K562 (cell line): ENCODE measurements around the gene SLC26A6. TPM values are rescaled to one million over a fixed set of nuclear protein-coding genes. Genes with fewer than 3 reads are reported as not detected.

Experiments
- ATAC-seq: fragments of 200-7000 bp; cut with Tn5 transposase; 3 replicates; pipeline ENCODE4 v1.9.1; 2020; ENCODE audit warnings: moderate library complexity
- BruUV-seq: library from RNA; stranded (reverse); fragments of 400-500 nt; replicated peaks from 2 replicates; lab custom pipeline; 2021; lab: Mats Ljungman, UMichigan
- CTCF ChIA-PET: fragments of 300-600 bp; formaldehyde crosslinking; extraction: SDS; loops from one replicate; lab custom pipeline; 2021; ENCODE audit warnings: low intra/inter-chr PET ratio; lab: Yijun Ruan, JAX
- POLR2A ChIA-PET: fragments of 300-600, 350-650 bp; sonication (Branson Sonifier 250); formaldehyde crosslinking; extraction: SDS; loops from one replicate; lab custom pipeline; 2021; ENCODE audit warnings: antibody characterized with exemption, inconsistent platforms; lab: Yijun Ruan, JAX
- DNase-seq, 4 experiments: peaks; one replicate each; pipeline versions ENCODE4 v3.0.0 to v3.0.0-alpha.2; 2011 to 2018; ENCODE audit warnings: low spot score in 3 of 4, mixed read lengths in 3 of 4; ENCODE audit errors: extremely low read depth in 1 of 4
- FAIRE-seq: peaks from 2 replicates; lab custom pipeline; 2011; peaks lifted over from hg19 to GRCh38; lab: Jason Lieb, UNC
- H2AFZ ChIP-seq: 2 replicates; pipeline ENCODE4 v1.6.0; 2011; ENCODE audit warnings: low read depth, low read length, control low read depth, inconsistent platforms
- H3K27ac ChIP-seq: fragments of 200-600 bp; 3 replicates; pipeline ENCODE4 v1.8.0; 2011; ENCODE audit warnings: low read depth, mild to moderate bottlenecking, control low read depth, inconsistent platforms, low read length, moderate library complexity, mixed read lengths; ENCODE audit errors: extremely low read depth
- H3K27me3 ChIP-seq, 2 experiments: fragments of 300-600 bp in 1 of 2; 2 replicates in 1 of 2; 3 replicates in 1 of 2; pipeline versions ENCODE4 v1.6.0 to v1.8.0; 2011; ENCODE audit warnings: inconsistent platforms in 2 of 2, low read length in 2 of 2, mild to moderate bottlenecking in 1 of 2, mixed read lengths in 1 of 2, moderate library complexity in 1 of 2; ENCODE audit not compliant: control insufficient read depth in 2 of 2, insufficient read depth in 2 of 2
- H3K36me3 ChIP-seq: fragments of 300-600 bp; 3 replicates; pipeline ENCODE4 v1.8.0; 2011; ENCODE audit warnings: mild to moderate bottlenecking, low read length, inconsistent platforms; ENCODE audit not compliant: control insufficient read depth, insufficient read depth
- H3K4me1 ChIP-seq, 2 experiments: fragments of 200-600 bp in 1 of 2; replicated peaks in 1 of 2; 2 replicates in 1 of 2; 3 replicates in 1 of 2; pipeline versions ENCODE4 v1.5.1 to v1.8.0; 2011; ENCODE audit warnings: inconsistent platforms in 2 of 2, low read length in 2 of 2, mild to moderate bottlenecking in 1 of 2, mixed read lengths in 1 of 2, moderate library complexity in 1 of 2; ENCODE audit not compliant: control insufficient read depth in 2 of 2, insufficient read depth in 2 of 2
- H3K4me2 ChIP-seq: 2 replicates; pipeline ENCODE4 v1.6.1; 2011; ENCODE audit warnings: low read length, control low read depth, inconsistent platforms, mixed read lengths; ENCODE audit not compliant: insufficient read depth
- H3K4me3 ChIP-seq: fragments of 200-600 bp; sonication (generic), shearing (Covaris generic); 2 replicates; pipeline ENCODE4 v1.5.1; 2016; ENCODE audit warnings: control low read depth, inconsistent platforms
- H3K79me2 ChIP-seq: fragments of 200-600 bp; 3 replicates; pipeline ENCODE4 v1.8.0; 2011; ENCODE audit warnings: low read length, inconsistent platforms; ENCODE audit not compliant: control insufficient read depth, insufficient read depth
- H3K9ac ChIP-seq, 2 experiments: 2 replicates each; pipeline versions ENCODE4 v1.6.0 to v1.6.1; 2011; ENCODE audit warnings: low read depth in 2 of 2, low read length in 2 of 2, control low read depth in 1 of 2, inconsistent platforms in 1 of 2, mild to moderate bottlenecking in 1 of 2, mixed read lengths in 1 of 2; ENCODE audit not compliant: insufficient read depth in 1 of 2
- H3K9me1 ChIP-seq: one replicate; pipeline ENCODE4 v1.6.0; 2011; ENCODE audit warnings: inconsistent platforms, mild to moderate bottlenecking, low read length, moderate library complexity; ENCODE audit not compliant: control insufficient read depth, insufficient read depth
- H3K9me3 ChIP-seq: replicated peaks from 2 replicates; pipeline ENCODE4 v1.5.1; 2011; ENCODE audit warnings: low read depth, low read length, inconsistent platforms; ENCODE audit not compliant: control insufficient read depth, insufficient read depth
- H4K20me1 ChIP-seq: replicated peaks from 2 replicates; pipeline ENCODE4 v1.6.1; 2011; ENCODE audit warnings: low read length, inconsistent platforms, mixed read lengths; ENCODE audit not compliant: control insufficient read depth, insufficient read depth
- BACH1 ChIP-seq: fragments of 200-800 bp; sonication (Bioruptor generic); IDR thresholded peaks from 2 replicates; pipeline ENCODE4 v1.6.1; 2016; ENCODE audit warnings: missing genetic modification characterization, missing compliant biosample characterization
- CBX5 ChIP-seq: IDR thresholded peaks from 2 replicates; pipeline ENCODE4 v1.6.1; 2014; ENCODE audit warnings: low read depth, borderline replicate concordance
- FOS ChIP-seq: IDR thresholded peaks from 3 replicates; pipeline ENCODE4 v1.6.1; 2011; ENCODE audit not compliant: insufficient read length; ENCODE audit errors: extremely low read depth
- KLF1 ChIP-seq: fragments of 450-650 bp; IDR thresholded peaks from 2 replicates; pipeline ENCODE4 v1.6.1; 2016; ENCODE audit warnings: missing genetic modification characterization, missing compliant biosample characterization
- NCOA2 ChIP-seq, 2 experiments: fragments of 450-650 bp; IDR thresholded peaks; 2 replicates each; pipeline ENCODE4 v1.6.1; 2018; ENCODE audit warnings: mild to moderate bottlenecking in 2 of 2, moderate library complexity in 1 of 2; ENCODE audit not compliant: partially characterized antibody in 2 of 2
- OTX1 ChIP-seq: fragments of 450-650 bp; formaldehyde crosslinking; IDR thresholded peaks from 2 replicates; pipeline ENCODE4 v1.4.0; 2022; ENCODE audit warnings: mild to moderate bottlenecking
- PHF8 ChIP-seq: fragments of 200-600 bp; sonication (generic); IDR thresholded peaks from 2 replicates; pipeline ENCODE4 v1.6.1; 2012; ENCODE audit warnings: mixed run types, mild to moderate bottlenecking, inconsistent platforms, low read length, moderate library complexity, borderline replicate concordance
- PPARD ChIP-seq: fragments of 250-450 bp; sonication (Bioruptor Pico); IDR thresholded peaks from 2 replicates; pipeline ENCODE4 v1.8.0; 2022; ENCODE audit warnings: inconsistent platforms, mild to moderate bottlenecking, moderate library complexity
- RBFOX2 ChIP-seq: fragments of 200-400 bp; formaldehyde crosslinking; IDR thresholded peaks from 2 replicates; pipeline ENCODE4 v1.6.1; 2017; ENCODE audit warnings: low read depth, mild to moderate bottlenecking, low read length, moderate library complexity
- WHSC1 ChIP-seq: IDR thresholded peaks from one replicate; pipeline ENCODE4 v1.6.1; 2012; ENCODE audit warnings: low read length, control low read depth, inconsistent platforms
- ZNF263 ChIP-seq: sonication (generic); formaldehyde crosslinking; IDR thresholded peaks from 2 replicates; pipeline ENCODE4 v1.8.0; 2022; ENCODE audit warnings: mild to moderate bottlenecking, missing genetic modification reagents, borderline replicate concordance
- ZNF277 ChIP-seq: fragments of 250-450 bp; sonication (Bioruptor Pico); IDR thresholded peaks from 2 replicates; pipeline ENCODE4 v1.8.0; 2022; ENCODE audit warnings: inconsistent platforms, mild to moderate bottlenecking, moderate library complexity, borderline replicate concordance
- ZNF57 ChIP-seq: fragments of 450-650 bp; formaldehyde crosslinking; IDR thresholded peaks from 2 replicates; pipeline ENCODE4 v1.4.0; 2020; ENCODE audit warnings: mild to moderate bottlenecking, moderate library complexity
- ZNF586 ChIP-seq: fragments of 450-650 bp; formaldehyde crosslinking; conservative IDR thresholded peaks from 2 replicates; pipeline ENCODE4 v1.4.0; 2020; ENCODE audit warnings: mild to moderate bottlenecking, moderate library complexity
- ZSCAN32 ChIP-seq: fragments of 450-650 bp; formaldehyde crosslinking; IDR thresholded peaks from 2 replicates; pipeline ENCODE4 v1.4.0; 2020; ENCODE audit warnings: mild to moderate bottlenecking, moderate library complexity
- WGBS: fragments of 100-300 bp; shearing (Covaris generic); methylation state at CpG from one replicate; pipeline ENCODE4 v1.1.6; 2016; ENCODE audit warnings: low coverage, mixed read lengths; ENCODE audit not compliant: insufficient coverage; ENCODE audit errors: missing lambda C conversion rate; 5-methylcytosine and 5-hydroxymethylcytosine counted together
- in situ Hi-C: fragments of 300-500 bp; cut with MboI; formaldehyde crosslinking; loops from 4 replicates; pipeline ENCODE4 v1.15.0; 2018; ENCODE audit warnings: inconsistent platforms, mixed read lengths
- intact Hi-C: fragments of 100-400 bp; cut with micrococcal nuclease; formaldehyde crosslinking; loops from 2 replicates; pipeline ENCODE4 v1.14.2; 2022
- polyA plus RNA-seq, 8 experiments: library from polyadenylated mRNA; depleted of rRNA in 4 of 8; stranded (reverse) in 5 of 8; unstranded in 3 of 8; fragments of >200 nt; fragmentation: Nextera tagmentation in 2 of 8; fragmentation: Illumina TruSeq in 1 of 8; extraction: Ambion mirVana in 2 of 8; extraction: Trizol in 1 of 8; gene quantifications; 2 replicates each; pipeline versions ENCODE4 v1.2.1 to v1.2.3, GENCODE V29; 2011 to 2014; ENCODE audit warnings: inconsistent platforms in 1 of 8, missing spikeins in 1 of 8
- total RNA-seq, 7 experiments: library from RNA; depleted of rRNA in 6 of 7; stranded (reverse); fragments of >200 nt in 6 of 7; fragmentation: Illumina TruSeq in 2 of 7; extraction: Trizol in 2 of 7; gene quantifications; 2 replicates each; pipeline versions ENCODE4 v1.2.1 to v1.2.3, GENCODE V29; 2011 to 2021; ENCODE audit warnings: low replicate concordance in 1 of 7
- TF ChIP-seq, protein P1 (sequence below): sonication (generic); formaldehyde crosslinking; IDR thresholded peaks from 2 replicates; pipeline ENCODE4 v1.8.1; 2022; ENCODE audit warnings: missing genetic modification reagents

Gene SLC26A6
- total and polyA plus RNA-seq, 9 of the 15 experiments (the other 6 are each of a cell fraction or from before 2014, with no cell fraction given) = 2.1 to 27.2 (median 14.8) TPM

DNA sequence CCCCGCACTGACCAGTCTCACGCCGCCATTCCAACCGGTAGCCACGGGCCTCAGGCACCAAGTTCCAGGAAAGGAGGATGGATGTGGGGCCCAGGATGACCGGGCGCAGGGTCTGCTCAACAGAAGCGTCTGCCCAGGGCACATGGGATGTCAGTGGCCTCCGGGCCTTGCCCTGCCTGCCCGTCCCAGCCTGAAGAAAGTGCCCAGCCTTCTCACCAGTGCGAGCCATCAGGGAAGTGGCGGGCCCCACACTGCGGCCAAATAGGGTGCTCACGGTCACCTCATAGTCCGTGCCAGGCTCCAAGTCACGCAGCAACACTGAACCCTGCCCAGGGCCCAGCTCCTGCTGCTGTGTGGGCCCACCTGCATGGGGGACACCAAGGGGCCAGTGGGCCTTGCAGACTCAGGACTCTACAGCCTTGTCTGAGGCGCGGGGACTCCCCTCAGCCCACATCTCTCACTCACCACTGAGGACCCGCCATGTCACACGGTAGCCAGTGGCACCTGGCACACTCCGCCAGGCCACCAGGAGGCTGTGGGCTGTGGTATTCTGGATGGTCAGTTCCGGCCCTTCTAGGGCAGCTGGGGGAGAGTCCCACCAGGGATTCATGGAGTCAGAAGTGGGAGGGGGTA, 43.3 kb downstream of the SLC26A6 start:
- H3K79me2 ChIP-seq = no peaks in the 10 kb centered on the region
- in situ Hi-C loops = no loop called here
- peak overlapping the region in 1 of 2 experiments; percentile 68; a peak in 1 of 4 replicates for H3K9ac ChIP-seq
- H3K9me3 ChIP-seq = no peaks in the 10 kb centered on the region
- FAIRE-seq = no peak
- no peak overlapping the region for H3K4me2 ChIP-seq
- peaks cover 12 to 49% of the 10 kb centered on the region in 2 experiments; a peak in 4 of 5 replicates for H3K4me1 ChIP-seq
- intact Hi-C loops = no loop called here
- TF ChIP-seq BACH1 (tag) (no peak), KLF1 (tag) (no peak), RBFOX2 (no peak), ZNF263 (CRISPR knock-in tag) (no peak), ZNF586 (CRISPR knock-in tag) (no peak), PHF8 (no peak), ZNF277 (CRISPR knock-in tag) (no peak), WHSC1 (no peak), PPARD (CRISPR knock-in tag) (no peak), CBX5 (no peak), ZSCAN32 (CRISPR knock-in tag) (no peak), ZNF57 (no peak), OTX1 (no peak), NCOA2 (IDR thresholded peaks at IDR 0.05; ENCODE audit: partially characterized antibody in 2 of 2) (no peak), FOS (no peak)
- TF ChIP-seq, protein P1, sequence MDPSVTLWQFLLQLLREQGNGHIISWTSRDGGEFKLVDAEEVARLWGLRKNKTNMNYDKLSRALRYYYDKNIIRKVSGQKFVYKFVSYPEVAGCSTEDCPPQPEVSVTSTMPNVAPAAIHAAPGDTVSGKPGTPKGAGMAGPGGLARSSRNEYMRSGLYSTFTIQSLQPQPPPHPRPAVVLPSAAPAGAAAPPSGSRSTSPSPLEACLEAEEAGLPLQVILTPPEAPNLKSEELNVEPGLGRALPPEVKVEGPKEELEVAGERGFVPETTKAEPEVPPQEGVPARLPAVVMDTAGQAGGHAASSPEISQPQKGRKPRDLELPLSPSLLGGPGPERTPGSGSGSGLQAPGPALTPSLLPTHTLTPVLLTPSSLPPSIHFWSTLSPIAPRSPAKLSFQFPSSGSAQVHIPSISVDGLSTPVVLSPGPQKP (CRISPR knock-in tag) = no peak
- no peaks in the 10 kb centered on the region for H3K9me1 ChIP-seq
- H2AFZ ChIP-seq = no peak overlapping the region
- 38% methylated on average over 14 of the region's 22 CpGs for WGBS
- H3K4me3 ChIP-seq = no peak overlapping the region
- ChIA-PET CTCF (no interaction called here), POLR2A (interaction anchor here (0.6 kb wide), 1 partner anchor 156 kb away, joined by 3 read pairs; no protein-coding TSS in a partner anchor)
- no peaks in the 10 kb centered on the region for H3K36me3 ChIP-seq
- ATAC-seq = no peak
- H4K20me1 ChIP-seq = no peaks in the 10 kb centered on the region; the same call in 1 of the 2 replicates
- DNase-seq = no peak
- H3K27me3 ChIP-seq = peaks cover 0 to 31% of the 10 kb centered on the region in 2 experiments; a peak in 3 of 5 replicates
- no peak overlapping the region for H3K27ac ChIP-seq
- no TSS peak for BruUV-seq
